GM23338 (cell line): ENCODE results near the gene ZEB1. TPM values are rescaled to one million over a fixed set of nuclear protein-coding genes. Genes with fewer than 3 reads are reported as not detected.

Experiments used
- ATAC-seq: fragments of 200-7000 bp; cut with Tn5 transposase; 3 replicates; pipeline ENCODE4 v1.9.1; 2020
- DNase-seq: peaks from one replicate; pipeline ENCODE4 v3.0.0-alpha.2; 2015; ENCODE audit warnings: low spot score
- H2AFZ ChIP-seq: fragments of 200-600 bp; sonication (generic); 2 replicates; pipeline ENCODE4 v1.8.0; 2016; ENCODE audit warnings: antibody characterized with exemption, mild to moderate bottlenecking, moderate library complexity
- H3F3A ChIP-seq: fragments of 200-600 bp; sonication (generic); replicated peaks from 2 replicates; pipeline ENCODE4 v1.8.0; 2017; ENCODE audit warnings: antibody characterized with exemption, mixed run types, low read depth
- H3K27ac ChIP-seq: fragments of 200-600 bp; sonication (generic); 2 replicates; pipeline ENCODE4 v1.6.1; 2016; ENCODE audit warnings: low read depth
- H3K27me3 ChIP-seq: fragments of 200-600 bp; sonication (generic); 2 replicates; pipeline ENCODE4 v1.8.0; 2016; ENCODE audit warnings: mild to moderate bottlenecking, mixed run types, moderate library complexity; ENCODE audit not compliant: insufficient read depth
- H3K36me3 ChIP-seq: fragments of 200-600 bp; sonication (generic); 2 replicates; pipeline ENCODE4 v1.8.0; 2016; ENCODE audit warnings: mild to moderate bottlenecking; ENCODE audit not compliant: insufficient read depth
- H3K4me1 ChIP-seq: fragments of 200-600 bp; sonication (generic); 2 replicates; pipeline ENCODE4 v1.8.0; 2016; ENCODE audit warnings: mild to moderate bottlenecking, moderate library complexity; ENCODE audit not compliant: insufficient read depth
- H3K4me2 ChIP-seq: fragments of 200-600 bp; sonication (generic); 2 replicates; pipeline ENCODE4 v1.7.1; 2017; ENCODE audit warnings: mixed run types
- H3K4me3 ChIP-seq: fragments of 200-600 bp; sonication (generic); 2 replicates; pipeline ENCODE4 v1.6.1; 2016; ENCODE audit warnings: mixed run types
- H3K79me2 ChIP-seq: fragments of 200-600 bp; sonication (generic); replicated peaks from 2 replicates; pipeline ENCODE4 v1.8.0; 2017; ENCODE audit warnings: mild to moderate bottlenecking; ENCODE audit not compliant: insufficient read depth
- H3K9me2 ChIP-seq: fragments of 200-600 bp; sonication (generic); 2 replicates; pipeline ENCODE4 v1.8.0; 2017; ENCODE audit not compliant: insufficient read depth
- H4K20me1 ChIP-seq: fragments of 200-600 bp; sonication (generic); replicated peaks from 2 replicates; pipeline ENCODE4 v1.8.0; 2017; ENCODE audit warnings: mild to moderate bottlenecking; ENCODE audit not compliant: insufficient read depth
- H3K27ac Mint-ChIP-seq: 2 replicates; pipeline ENCODE4 v1.8.0; 2020; ENCODE audit warnings: inconsistent platforms, mild to moderate bottlenecking, moderate library complexity, mixed read lengths
- H3K27me3 Mint-ChIP-seq: 3 replicates; pipeline ENCODE4 v1.8.0; 2022; ENCODE audit warnings: low read depth, mild to moderate bottlenecking, moderate library complexity, mixed read lengths, inconsistent platforms; ENCODE audit not compliant: insufficient read depth, poor library complexity
- H3K36me3 Mint-ChIP-seq: 3 replicates; pipeline ENCODE4 v1.8.0; 2021; ENCODE audit warnings: low read depth, mild to moderate bottlenecking, inconsistent platforms, moderate library complexity, mixed read lengths
- H3K4me1 Mint-ChIP-seq: 3 replicates; pipeline ENCODE4 v1.8.0; 2020; ENCODE audit warnings: mild to moderate bottlenecking, inconsistent platforms, mixed read lengths
- H3K4me3 Mint-ChIP-seq: 3 replicates; pipeline ENCODE4 v1.8.0; 2021; ENCODE audit warnings: moderate library complexity, mild to moderate bottlenecking, inconsistent platforms, mixed read lengths
- H3K9me3 Mint-ChIP-seq: 3 replicates; pipeline ENCODE4 v1.8.0; 2020; ENCODE audit warnings: moderate library complexity, mild to moderate bottlenecking, inconsistent platforms, mixed read lengths
- EZH2 ChIP-seq: fragments of 200-600 bp; sonication (generic); IDR thresholded peaks from one replicate; pipeline ENCODE4 v1.8.0; 2017; ENCODE audit warnings: antibody characterized with exemption, mild to moderate bottlenecking, low read depth; ENCODE audit not compliant: unreplicated experiment
- NANOG ChIP-seq: IDR thresholded peaks from 2 replicates; pipeline ENCODE4 v1.6.1; 2016; ENCODE audit warnings: antibody characterized with exemption, borderline replicate concordance
- POLR2AphosphoS5 ChIP-seq: IDR thresholded peaks from 2 replicates; pipeline ENCODE4 v1.6.1; 2016; ENCODE audit warnings: antibody characterized with exemption, low read depth
- ZNF114 ChIP-seq: fragments of 250-450 bp; sonication (Bioruptor Pico); IDR thresholded peaks from 2 replicates; pipeline ENCODE4 v1.5.0; 2020; ENCODE audit warnings: mild to moderate bottlenecking, moderate library complexity
- ZNF331 ChIP-seq: fragments of 250-450 bp; sonication (Bioruptor Pico); IDR thresholded peaks from 2 replicates; pipeline ENCODE4 v1.5.0; 2020; ENCODE audit warnings: low read depth, mild to moderate bottlenecking, moderate library complexity
- polyA plus RNA-seq: library from polyadenylated mRNA; unstranded; fragments of >200 nt; fragmentation: Nextera tagmentation; extraction: Ambion mirVana; gene quantifications from 2 replicates; pipeline ENCODE4 v1.2.1, GENCODE V29; 2016
- total RNA-seq: library from RNA; depleted of rRNA; stranded (reverse); fragments of >200 nt; shearing (Covaris generic); gene quantifications from 2 replicates; pipeline ENCODE4 v1.2.3, GENCODE V29; 2014
- TF ChIP-seq, protein P1 (sequence below): fragments of 250-450 bp; sonication (Bioruptor Pico); IDR thresholded peaks from 2 replicates; pipeline ENCODE4 v1.5.0; 2020; ENCODE audit warnings: mild to moderate bottlenecking, moderate library complexity
- TF ChIP-seq, protein P2 (sequence below): IDR thresholded peaks from one replicate; pipeline ENCODE4 v1.6.1; 2018; ENCODE audit warnings: antibody characterized with exemption; ENCODE audit not compliant: unreplicated experiment

ZEB1 gene
- total and polyA plus RNA-seq, 2 experiments from 2014 or later = 0.16 to 0.45 TPM

DNA sequence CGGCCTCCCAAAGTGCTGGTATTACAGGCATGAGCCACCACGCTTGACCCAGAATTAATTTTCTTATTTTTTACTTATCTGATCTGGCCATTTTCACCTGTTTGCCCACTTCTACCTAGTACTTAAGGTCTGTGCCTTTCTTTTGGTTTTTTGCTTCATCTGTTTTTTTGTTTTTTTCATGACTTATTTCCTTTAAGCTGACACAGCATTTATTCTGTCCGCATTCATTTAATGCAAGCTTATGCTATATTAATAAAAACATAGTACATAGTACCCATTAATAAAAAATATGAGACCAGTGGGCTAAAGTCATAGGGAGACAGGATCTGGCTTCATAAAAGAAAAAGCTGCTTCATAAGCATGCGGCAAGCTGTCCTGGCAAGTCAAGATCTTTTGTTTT, 205.4 kb downstream of the ZEB1 start (continued):
- TF ChIP-seq, protein P1, sequence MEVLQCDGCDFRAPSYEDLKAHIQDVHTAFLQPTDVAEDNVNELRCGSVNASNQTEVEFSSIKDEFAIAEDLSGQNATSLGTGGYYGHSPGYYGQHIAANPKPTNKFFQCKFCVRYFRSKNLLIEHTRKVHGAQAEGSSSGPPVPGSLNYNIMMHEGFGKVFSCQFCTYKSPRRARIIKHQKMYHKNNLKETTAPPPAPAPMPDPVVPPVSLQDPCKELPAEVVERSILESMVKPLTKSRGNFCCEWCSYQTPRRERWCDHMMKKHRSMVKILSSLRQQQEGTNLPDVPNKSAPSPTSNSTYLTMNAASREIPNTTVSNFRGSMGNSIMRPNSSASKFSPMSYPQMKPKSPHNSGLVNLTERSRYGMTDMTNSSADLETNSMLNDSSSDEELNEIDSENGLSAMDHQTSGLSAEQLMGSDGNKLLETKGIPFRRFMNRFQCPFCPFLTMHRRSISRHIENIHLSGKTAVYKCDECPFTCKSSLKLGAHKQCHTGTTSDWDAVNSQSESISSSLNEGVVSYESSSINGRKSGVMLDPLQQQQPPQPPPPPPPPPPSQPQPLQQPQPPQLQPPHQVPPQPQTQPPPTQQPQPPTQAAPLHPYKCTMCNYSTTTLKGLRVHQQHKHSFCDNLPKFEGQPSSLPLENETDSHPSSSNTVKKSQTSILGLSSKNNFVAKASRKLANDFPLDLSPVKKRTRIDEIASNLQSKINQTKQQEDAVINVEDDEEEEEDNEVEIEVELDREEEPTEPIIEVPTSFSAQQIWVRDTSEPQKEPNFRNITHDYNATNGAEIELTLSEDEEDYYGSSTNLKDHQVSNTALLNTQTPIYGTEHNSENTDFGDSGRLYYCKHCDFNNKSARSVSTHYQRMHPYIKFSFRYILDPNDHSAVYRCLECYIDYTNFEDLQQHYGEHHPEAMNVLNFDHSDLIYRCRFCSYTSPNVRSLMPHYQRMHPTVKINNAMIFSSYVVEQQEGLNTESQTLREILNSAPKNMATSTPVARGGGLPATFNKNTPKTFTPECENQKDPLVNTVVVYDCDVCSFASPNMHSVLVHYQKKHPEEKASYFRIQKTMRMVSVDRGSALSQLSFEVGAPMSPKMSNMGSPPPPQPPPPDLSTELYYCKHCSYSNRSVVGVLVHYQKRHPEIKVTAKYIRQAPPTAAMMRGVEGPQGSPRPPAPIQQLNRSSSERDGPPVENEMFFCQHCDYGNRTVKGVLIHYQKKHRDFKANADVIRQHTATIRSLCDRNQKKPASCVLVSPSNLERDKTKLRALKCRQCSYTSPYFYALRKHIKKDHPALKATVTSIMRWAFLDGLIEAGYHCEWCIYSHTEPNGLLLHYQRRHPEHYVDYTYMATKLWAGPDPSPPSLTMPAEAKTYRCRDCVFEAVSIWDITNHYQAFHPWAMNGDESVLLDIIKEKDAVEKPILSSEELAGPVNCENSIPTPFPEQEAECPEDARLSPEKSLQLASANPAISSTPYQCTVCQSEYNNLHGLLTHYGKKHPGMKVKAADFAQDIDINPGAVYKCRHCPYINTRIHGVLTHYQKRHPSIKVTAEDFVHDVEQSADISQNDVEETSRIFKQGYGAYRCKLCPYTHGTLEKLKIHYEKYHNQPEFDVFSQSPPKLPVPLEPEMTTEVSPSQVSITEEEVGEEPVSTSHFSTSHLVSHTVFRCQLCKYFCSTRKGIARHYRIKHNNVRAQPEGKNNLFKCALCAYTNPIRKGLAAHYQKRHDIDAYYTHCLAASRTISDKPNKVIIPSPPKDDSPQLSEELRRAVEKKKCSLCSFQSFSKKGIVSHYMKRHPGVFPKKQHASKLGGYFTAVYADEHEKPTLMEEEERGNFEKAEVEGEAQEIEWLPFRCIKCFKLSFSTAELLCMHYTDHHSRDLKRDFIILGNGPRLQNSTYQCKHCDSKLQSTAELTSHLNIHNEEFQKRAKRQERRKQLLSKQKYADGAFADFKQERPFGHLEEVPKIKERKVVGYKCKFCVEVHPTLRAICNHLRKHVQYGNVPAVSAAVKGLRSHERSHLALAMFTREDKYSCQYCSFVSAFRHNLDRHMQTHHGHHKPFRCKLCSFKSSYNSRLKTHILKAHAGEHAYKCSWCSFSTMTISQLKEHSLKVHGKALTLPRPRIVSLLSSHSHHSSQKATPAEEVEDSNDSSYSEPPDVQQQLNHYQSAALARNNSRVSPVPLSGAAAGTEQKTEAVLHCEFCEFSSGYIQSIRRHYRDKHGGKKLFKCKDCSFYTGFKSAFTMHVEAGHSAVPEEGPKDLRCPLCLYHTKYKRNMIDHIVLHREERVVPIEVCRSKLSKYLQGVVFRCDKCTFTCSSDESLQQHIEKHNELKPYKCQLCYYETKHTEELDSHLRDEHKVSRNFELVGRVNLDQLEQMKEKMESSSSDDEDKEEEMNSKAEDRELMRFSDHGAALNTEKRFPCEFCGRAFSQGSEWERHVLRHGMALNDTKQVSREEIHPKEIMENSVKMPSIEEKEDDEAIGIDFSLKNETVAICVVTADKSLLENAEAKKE = no peak
- TF ChIP-seq EZH2 (no peak), ZNF114 (CRISPR knock-in tag) (no peak)

DNA sequence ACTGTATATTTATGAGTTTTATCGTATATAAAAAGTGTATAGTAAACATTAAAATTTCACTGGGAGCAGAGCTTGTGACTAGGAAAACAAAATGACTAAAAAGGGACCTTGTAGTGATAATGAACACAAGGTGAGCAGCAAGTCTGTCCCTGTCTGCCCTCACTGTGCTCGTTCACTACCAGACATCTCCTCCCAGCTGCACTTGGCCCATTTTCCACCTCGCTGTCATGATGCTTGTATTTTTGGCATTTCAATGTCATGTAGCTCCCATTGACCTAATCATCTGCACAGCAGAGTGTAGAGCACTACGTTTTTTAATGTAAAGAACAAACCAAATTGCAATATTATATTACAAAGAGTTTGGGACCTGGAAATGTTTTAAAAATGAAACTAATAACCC, 207.2 kb downstream of the ZEB1 start:
- H3K4me3 ChIP-seq = no peak overlapping the region
- Mint-ChIP-seq H3K9me3 (no peaks in the 10 kb centered on the region), H3K4me3 (no peak overlapping the region), H3K4me1 (peaks cover 5% of the 10 kb centered on the region), H3K36me3 (no peaks in the 10 kb centered on the region), H3K27me3 (no peaks in the 10 kb centered on the region), H3K27ac (no peak overlapping the region)
- H3K4me1 ChIP-seq = peaks cover 4% of the 10 kb centered on the region; the same call in 1 of the 2 replicates
- ATAC-seq (no peak), DNase-seq (no peak)
- no peak overlapping the region; the same call in 1 of the 2 replicates for H2AFZ ChIP-seq
- TF ChIP-seq POLR2AphosphoS5 = no peak
- TF ChIP-seq, protein P2, sequence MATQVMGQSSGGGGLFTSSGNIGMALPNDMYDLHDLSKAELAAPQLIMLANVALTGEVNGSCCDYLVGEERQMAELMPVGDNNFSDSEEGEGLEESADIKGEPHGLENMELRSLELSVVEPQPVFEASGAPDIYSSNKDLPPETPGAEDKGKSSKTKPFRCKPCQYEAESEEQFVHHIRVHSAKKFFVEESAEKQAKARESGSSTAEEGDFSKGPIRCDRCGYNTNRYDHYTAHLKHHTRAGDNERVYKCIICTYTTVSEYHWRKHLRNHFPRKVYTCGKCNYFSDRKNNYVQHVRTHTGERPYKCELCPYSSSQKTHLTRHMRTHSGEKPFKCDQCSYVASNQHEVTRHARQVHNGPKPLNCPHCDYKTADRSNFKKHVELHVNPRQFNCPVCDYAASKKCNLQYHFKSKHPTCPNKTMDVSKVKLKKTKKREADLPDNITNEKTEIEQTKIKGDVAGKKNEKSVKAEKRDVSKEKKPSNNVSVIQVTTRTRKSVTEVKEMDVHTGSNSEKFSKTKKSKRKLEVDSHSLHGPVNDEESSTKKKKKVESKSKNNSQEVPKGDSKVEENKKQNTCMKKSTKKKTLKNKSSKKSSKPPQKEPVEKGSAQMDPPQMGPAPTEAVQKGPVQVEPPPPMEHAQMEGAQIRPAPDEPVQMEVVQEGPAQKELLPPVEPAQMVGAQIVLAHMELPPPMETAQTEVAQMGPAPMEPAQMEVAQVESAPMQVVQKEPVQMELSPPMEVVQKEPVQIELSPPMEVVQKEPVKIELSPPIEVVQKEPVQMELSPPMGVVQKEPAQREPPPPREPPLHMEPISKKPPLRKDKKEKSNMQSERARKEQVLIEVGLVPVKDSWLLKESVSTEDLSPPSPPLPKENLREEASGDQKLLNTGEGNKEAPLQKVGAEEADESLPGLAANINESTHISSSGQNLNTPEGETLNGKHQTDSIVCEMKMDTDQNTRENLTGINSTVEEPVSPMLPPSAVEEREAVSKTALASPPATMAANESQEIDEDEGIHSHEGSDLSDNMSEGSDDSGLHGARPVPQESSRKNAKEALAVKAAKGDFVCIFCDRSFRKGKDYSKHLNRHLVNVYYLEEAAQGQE = no peak
- no peak for TF ChIP-seq NANOG
- TF ChIP-seq ZNF331 (CRISPR knock-in tag) = no peak
- no peak overlapping the region for H3K4me2 ChIP-seq
- no peak overlapping the region for H3K27ac ChIP-seq
- no peaks in the 10 kb centered on the region for H3K27me3 ChIP-seq
- H3K79me2 ChIP-seq = no peaks in the 10 kb centered on the region
- no peaks in the 10 kb centered on the region for H3K36me3 ChIP-seq
- H3F3A ChIP-seq = no peaks in the 10 kb centered on the region
- no peaks in the 10 kb centered on the region for H4K20me1 ChIP-seq
- no peaks in the 10 kb centered on the region for H3K9me2 ChIP-seq
